Measurements from ENCODE around the gene TSG101. TPM values are rescaled to one million over a fixed set of nuclear protein-coding genes. Genes with fewer than 3 reads are reported as not detected.

Gene TSG101
- total RNA-seq, 1 donor, result 60.9 TPM

DNA sequence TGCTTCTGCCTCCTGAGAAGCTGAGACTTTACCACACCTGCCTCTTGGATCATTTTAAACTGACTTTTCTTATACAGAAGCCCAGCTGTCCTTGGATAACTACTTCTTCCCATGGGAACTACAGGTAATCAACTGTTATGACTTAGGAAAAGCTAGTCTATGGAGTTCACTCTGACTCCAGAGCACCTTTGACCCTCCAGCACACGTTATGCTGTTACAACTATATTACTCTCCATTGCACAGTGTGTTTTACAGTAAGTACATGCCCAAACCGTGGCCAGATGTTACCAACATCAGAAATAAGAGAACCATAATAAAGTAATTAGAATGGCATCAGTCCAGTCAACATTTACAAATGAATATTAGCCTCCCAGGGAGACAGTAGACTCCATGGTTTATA is 21.3 kb upstream of the TSG101 start:
- TF ChIP-seq, protein P1, sequence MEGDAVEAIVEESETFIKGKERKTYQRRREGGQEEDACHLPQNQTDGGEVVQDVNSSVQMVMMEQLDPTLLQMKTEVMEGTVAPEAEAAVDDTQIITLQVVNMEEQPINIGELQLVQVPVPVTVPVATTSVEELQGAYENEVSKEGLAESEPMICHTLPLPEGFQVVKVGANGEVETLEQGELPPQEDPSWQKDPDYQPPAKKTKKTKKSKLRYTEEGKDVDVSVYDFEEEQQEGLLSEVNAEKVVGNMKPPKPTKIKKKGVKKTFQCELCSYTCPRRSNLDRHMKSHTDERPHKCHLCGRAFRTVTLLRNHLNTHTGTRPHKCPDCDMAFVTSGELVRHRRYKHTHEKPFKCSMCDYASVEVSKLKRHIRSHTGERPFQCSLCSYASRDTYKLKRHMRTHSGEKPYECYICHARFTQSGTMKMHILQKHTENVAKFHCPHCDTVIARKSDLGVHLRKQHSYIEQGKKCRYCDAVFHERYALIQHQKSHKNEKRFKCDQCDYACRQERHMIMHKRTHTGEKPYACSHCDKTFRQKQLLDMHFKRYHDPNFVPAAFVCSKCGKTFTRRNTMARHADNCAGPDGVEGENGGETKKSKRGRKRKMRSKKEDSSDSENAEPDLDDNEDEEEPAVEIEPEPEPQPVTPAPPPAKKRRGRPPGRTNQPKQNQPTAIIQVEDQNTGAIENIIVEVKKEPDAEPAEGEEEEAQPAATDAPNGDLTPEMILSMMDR (IDR thresholded peaks at IDR 0.05; ENCODE audit: insufficient read depth, low read depth, low read length), result no peak
- DNase-seq (ENCODE audit: low read depth), result no peak
- no peak overlapping the region for H3K4me3 ChIP-seq (ENCODE audit: low read depth, low read length)

GRCh38 chr11:18540207-18541009 is 13.7 kb upstream of the TSG101 start:
- TF ChIP-seq, protein P1 (IDR thresholded peaks at IDR 0.05; ENCODE audit: insufficient read depth, low read depth, low read length), result peak; percentile 44
- no peak overlapping the region for H3K4me3 ChIP-seq (ENCODE audit: low read depth, low read length)
- peak; percentile 26 for DNase-seq (ENCODE audit: low read depth)

DNA sequence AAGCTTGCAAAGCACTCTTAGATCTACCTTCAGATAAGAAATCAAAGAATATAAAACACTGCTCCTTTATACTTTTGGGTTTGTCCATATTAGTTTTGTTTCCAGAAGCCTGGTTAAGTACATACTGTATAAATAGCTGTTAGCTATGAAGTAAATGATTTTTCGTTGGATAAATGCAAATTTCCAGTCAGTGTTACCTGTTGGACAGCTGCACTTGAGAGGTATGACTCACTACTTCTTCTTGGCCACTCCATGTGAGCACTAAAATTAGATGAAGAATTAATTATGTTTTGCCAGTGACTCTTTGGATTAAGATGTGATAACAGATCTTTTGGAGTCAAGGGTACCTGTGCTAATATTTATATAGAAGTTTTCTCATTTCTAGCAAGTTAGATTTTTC is 9.5 kb upstream of the TSG101 start:
- TF ChIP-seq, protein P1 (IDR thresholded peaks at IDR 0.05; ENCODE audit: insufficient read depth, low read depth, low read length), result no peak

DNA sequence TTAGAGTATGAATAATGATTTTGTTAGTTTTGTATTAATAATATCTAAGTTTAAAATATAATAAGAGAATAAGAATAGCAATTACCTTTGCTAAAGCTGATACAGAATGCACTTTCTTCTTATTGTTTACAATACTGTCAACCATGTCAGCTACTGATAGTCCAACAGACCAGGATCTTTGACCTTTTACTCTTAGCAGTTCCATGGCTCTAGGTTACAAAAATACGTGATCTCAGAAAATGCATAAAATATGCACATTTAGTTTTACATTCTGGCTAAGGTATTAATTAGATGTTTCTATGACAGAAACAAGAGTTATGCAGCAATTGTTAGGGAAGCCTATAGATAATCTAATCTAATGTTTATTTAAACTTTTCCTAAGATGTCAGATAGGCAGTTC is 7.5 kb upstream of the TSG101 start:
- H3K4me3 ChIP-seq (ENCODE audit: low read depth, low read length), result no peak overlapping the region
- no peak for DNase-seq (ENCODE audit: low read depth)
- TF ChIP-seq, protein P1 (IDR thresholded peaks at IDR 0.05; ENCODE audit: insufficient read depth, low read depth, low read length), result no peak

More for the DNA sequence above, 9.5 kb upstream of the TSG101 start:
- no peak overlapping the region for H3K4me3 ChIP-seq (ENCODE audit: low read depth, low read length)
- no peak for DNase-seq (ENCODE audit: low read depth)

- no peak for DNase-seq (ENCODE audit: low read depth)
- no peak overlapping the region for H3K4me3 ChIP-seq (ENCODE audit: low read depth, low read length)
- TF ChIP-seq, protein P1 (IDR thresholded peaks at IDR 0.05; ENCODE audit: insufficient read depth, low read depth, low read length), result no peak
These were observed 6.6 kb upstream of the TSG101 start for GRCh38 chr11:18533365-18533764.

- TF ChIP-seq, protein P1 (IDR thresholded peaks at IDR 0.05; ENCODE audit: insufficient read depth, low read depth, low read length), result no peak
- DNase-seq (ENCODE audit: low read depth), result peak; percentile 23
- peak overlapping the region; percentile 96 for H3K4me3 ChIP-seq (ENCODE audit: low read depth, low read length)
These were observed 770 bp upstream of the TSG101 start for GRCh38 chr11:18527512-18527911.

Data from fibroblast of villous mesenchyme (primary cell).